HG03558 (cell line): Measurements from ENCODE around the gene APEX1.
A peak's percentile ranks its signal among the peaks of the same experiment; 100 is the strongest.
"Not testable (repeated sequence)": the region's sequence is repeated elsewhere in the genome, so short reads cannot be mapped to it uniquely, and the experiment has no call there.

Experiments used
- ATAC-seq: cut with Tn5 transposase; IDR thresholded peaks from one replicate; pipeline ENCODE4 v1.9.1; 2021; ENCODE audit warnings: moderate number of reproducible peaks; ENCODE audit not compliant: unreplicated experiment; ENCODE audit errors: extremely low read depth

Gene APEX1

DNA sequence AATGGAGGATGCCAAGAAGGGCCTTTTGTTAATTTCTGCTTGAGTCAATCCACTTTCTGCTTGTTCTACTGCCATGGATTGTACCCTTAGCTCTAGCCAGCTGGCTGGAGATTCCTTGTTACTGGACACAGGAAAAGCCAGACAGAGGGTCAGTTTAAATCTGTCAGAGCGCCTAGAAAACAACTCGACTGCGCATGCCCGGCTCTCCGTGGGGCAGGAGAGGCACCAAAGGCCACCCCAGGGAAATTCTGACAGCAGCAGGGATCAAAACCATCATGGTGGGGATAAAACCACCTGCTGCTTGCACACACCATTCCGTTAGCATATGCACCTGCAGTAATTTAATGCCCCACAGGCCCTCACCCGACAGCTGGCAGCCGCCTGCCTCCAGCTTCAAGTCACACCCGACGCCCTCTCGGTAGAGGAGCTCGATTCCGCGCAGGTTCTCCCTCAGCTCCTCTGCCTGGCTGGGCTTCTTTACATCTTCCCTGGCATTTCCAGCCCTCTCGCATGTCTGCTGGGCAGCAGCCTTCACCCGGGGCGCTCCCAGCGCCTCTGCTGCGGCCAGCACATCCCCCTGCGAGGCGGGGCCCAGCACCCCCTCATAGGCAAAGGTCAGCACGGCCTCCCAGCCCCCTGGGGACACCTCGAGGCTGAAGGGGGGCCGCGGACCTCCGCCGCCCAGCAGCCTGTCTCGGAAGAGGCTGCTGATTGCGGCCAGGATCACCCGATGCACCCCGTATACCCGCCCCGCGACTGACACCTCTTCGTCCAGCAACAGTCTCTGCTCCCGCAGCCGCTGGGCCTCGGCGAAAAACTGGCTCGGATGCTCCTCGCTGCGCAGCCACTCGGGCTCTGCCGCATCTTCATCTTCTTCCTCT lies 20.1 kb upstream of the APEX1 start:
- ATAC-seq: no peak

DNA sequence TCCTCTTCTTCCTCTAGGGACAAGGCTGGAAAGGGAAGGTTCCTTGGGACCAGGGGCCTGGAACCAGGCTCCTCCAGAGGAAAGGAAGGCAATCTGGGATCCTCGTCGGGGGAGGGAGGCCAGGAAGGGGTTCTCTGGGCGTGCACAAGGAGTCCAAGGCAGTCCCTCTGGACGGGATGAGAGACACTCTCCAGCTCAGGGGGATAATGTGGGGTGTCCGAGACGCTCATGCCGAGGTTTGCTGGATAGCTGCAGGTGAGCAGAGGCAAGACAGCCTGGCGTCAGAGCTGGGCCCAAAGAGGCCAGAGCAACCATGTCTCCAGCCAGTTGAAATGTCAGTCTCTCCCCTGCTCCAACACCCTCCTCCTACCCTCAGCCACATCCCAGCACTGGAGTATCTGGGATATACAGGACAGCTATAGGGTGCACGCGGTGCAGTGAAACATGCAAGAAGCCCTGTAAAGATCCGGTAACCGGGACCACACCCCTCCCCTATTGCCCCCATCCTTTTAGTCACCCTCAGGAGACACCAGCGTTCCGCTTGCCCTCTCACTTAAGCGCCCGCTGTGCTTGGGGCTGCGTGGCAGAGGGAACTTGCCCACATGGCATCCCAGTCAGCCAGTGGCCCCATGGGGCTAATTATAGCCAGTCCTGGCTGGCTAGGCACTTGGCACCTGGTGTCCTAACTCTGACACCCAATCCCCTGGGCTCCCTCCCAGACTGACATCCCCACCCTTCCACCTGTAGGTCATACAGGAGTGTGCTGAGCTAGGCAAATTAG lies 19.3 kb upstream of the APEX1 start, which contains the start of gene KLHL33:
KLHL33 (minus strand) TSS at position 585 of the 781 bp plus-strand sequence; CDS start at position 230, 355 bp downstream.
- no peak for ATAC-seq

- no peak for ATAC-seq
These were observed 18.7 kb upstream of the APEX1 start for GRCh38 chr14:20436363-20436755.

DNA sequence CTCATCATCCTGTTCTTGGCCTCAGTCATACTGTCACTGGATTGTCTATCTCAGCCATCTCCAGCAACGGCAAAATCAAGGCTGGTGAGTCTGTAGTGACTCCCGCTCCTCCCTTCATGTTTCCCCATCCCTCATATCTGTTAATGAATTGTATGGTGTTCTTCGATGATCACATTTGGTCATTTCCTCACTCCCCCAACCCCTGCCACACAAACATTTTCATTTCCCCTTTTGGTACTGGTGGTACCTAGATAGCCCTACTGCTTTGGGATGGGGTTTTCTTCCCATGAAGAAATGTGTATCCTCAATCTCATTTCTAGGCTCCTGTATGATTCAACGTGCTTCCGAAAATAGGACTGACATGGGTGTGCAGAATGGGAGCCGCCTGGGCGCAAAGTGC lies 16.4 kb upstream of the APEX1 start:
- no peak for ATAC-seq

- no peak for ATAC-seq
These were observed 14.6 kb upstream of the APEX1 start for GRCh38 chr14:20440465-20440864.

GRCh38 chr14:20440882-20441281 lies 14.1 kb upstream of the APEX1 start:
- ATAC-seq: no peak

DNA sequence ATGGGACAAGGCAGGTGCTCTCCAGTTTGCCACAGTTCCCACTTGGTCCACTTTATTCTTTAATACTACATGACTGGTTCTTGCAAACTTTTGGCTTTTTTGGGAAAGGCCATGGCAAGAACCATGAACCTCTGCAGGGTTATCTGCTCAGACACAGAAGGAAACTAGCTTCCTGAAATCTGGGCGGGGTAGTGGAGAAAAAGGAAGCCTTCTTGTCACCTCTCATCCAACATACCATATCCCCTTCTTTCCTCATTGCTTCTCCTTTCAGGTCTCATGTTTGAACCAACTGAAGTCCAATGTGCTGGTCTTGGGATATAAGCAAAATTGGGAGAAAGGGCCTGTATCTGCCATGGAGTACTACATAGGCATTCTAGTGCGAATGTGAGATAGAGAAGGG lies 13.6 kb upstream of the APEX1 start:
- ATAC-seq: no peak

DNA sequence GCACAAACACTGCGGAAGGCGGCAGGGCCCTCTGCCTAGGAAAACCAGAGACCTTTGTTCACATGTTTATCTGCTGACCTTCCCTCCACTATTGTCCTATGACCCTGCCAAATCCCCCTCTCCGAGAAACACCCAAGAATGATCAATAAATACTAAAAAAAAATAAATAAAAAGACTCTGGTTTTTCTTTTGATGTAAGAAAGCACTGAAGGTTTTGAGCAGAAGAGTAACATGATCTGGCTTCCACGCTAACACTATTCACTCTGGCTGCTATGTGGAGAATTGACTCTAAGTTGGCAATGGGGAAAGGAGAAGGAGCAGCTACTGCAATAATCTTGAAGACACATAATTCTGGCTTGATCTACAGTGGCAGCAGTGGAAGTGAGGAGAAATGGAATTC lies 11.4 kb upstream of the APEX1 start:
- ATAC-seq: not testable (repeated sequence)

DNA sequence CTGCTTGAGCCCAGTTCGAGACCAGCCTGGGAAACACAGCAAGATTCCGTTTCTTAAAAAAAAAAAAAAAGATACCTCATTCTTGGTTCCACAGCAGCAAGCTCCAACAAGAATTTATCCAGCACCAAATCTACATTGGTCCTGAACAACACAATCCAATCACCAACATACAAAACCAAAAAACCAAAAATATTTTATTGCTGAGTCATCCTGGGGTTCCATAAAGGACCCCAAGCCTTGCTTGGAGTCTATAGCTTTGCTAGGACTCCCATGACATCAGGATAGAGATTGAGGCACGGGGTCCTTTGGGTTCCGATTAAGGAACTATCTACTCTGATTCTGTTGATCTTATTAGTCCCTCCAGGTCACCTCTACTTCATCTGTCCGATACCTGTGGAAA lies 8.1 kb upstream of the APEX1 start:
- no peak for ATAC-seq

- ATAC-seq: not testable (repeated sequence)
These were observed 2.2 kb upstream of the APEX1 start for GRCh38 chr14:20452831-20453230.

- peak; percentile 17 for ATAC-seq
These were observed 602 bp downstream of the APEX1 start for GRCh38 chr14:20455355-20456300.

- ATAC-seq: no peak
These were observed 1.9 kb downstream of the APEX1 start for GRCh38 chr14:20456971-20457370.

- no peak for ATAC-seq
These were observed 3.2 kb downstream of the APEX1 start for GRCh38 chr14:20458031-20458789.

GRCh38 chr14:20460458-20461224 lies 5.6 kb downstream of the APEX1 start:
- no peak for ATAC-seq

- peak; percentile 93 for ATAC-seq
These were observed 6.5 kb downstream of the APEX1 start, which contains the start of gene PIP4P1 for GRCh38 chr14:20461225-20462141. PIP4P1 (minus strand) TSS chr14:20461434; CDS start chr14:20461325, 109 bp downstream.

DNA sequence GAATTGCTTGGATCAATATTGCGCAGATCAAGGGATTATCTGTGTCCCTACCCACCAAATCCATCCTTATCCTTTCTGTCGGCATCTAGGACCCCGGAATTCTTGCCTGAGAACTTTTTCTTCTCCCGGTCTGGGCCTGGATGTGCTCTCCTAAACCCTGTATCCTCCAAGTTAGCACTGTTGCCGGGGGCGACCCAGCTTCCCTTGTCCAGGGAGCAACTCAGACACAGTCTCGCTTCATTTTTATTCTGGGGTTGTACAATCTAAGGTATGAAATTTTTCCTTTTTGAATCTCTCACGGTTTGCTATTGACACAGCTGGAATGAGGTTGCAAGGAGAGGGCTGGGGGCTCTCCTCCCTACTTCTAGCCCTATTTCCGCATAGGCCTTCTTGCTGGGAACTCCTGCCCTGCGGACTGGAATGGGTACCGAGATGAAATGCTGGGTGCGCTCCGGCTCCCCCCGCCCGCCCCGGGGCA lies 13.8 kb downstream of the APEX1 start:
- no peak for ATAC-seq

- peak; percentile 90 for ATAC-seq
These were observed 14.3 kb downstream of the APEX1 start, which contains the start of gene PNP for GRCh38 chr14:20469242-20469889. PNP (plus strand) TSS chr14:20469406; CDS start chr14:20469525, 119 bp downstream.
